Measurements from ENCODE around the gene OTOR. TPM values are rescaled to one million over a fixed set of nuclear protein-coding genes. Genes with fewer than 3 reads are reported as not detected.

OTOR gene
- total RNA-seq, 1 experiment from 2014 or later: not detected

DNA sequence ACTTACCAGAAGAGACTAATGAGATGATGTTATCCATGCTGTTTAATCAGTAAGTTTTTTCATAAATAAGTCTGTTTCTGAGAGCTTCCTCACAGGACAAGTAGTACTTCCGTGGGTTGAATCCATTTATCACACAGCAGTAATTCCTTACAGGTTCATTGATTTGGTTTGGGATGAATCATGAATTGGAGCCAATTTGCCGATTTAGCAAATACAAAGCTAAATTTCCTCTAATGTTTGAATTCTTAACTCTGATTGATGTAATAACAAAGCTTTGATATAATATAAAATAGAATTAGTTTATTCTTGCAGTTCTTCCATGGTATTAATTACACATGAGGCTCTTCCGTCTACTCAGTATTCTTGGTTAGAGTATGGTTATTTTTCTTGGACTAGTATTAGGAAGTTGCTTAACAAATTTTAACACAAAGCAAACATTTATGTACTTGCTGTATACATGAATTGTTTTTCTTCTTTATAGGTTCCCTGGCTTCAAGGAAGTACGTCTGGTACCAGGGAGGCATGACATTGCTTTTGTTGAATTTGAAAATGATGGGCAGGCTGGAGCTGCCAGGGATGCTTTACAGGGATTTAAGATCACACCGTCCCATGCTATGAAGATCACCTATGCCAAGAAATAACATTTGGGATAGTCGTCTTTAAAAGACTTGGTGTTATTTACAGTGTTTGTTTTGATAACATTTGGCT is 7.6 kb upstream of the OTOR start:
- Histone ChIP-seq H3K27me3 (no peaks in the 10 kb centered on the region), H3K9me3 (no peaks in the 10 kb centered on the region), H3K36me3 (peaks cover 18% of the 10 kb centered on the region), H3K4me3 (no peak overlapping the region)
- DNase-seq: no peak

DNA sequence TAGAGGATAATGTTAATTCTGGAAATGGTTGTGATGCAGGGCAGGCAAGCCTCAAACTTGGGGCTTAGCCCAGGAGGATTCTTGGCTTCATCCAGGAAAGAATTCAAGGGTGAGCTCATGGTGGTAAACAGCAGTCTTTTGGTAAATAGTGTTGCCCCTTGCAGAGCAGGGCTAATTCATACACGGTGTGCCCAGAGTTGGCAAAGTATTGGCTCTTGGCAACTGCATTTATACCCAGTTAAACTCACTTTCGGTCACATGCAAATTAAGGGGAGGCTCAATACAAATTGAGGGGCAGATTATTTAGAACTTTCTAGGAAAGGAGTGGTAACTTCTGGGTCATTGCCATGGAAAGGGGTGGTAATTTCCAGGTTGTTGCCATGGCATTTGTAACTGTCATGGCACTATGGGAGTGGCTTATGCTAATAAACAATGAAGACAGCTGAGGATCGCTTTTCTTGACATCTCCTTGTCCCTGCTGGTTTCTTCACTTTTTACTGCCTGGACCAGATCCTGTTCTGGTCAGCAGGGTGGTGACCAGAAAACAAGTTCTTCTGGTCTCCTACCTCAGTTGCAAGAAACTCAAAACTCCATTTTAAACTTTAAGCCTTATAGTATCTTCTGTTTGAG is 3.9 kb upstream of the OTOR start:
- Histone ChIP-seq H3K27me3 (no peaks in the 10 kb centered on the region), H3K9me3 (no peaks in the 10 kb centered on the region), H3K4me3 (no peak overlapping the region), H3K36me3 (peaks cover 9% of the 10 kb centered on the region; the same call in 1 of the 2 replicates)
- peak; percentile 22 for DNase-seq

DNA sequence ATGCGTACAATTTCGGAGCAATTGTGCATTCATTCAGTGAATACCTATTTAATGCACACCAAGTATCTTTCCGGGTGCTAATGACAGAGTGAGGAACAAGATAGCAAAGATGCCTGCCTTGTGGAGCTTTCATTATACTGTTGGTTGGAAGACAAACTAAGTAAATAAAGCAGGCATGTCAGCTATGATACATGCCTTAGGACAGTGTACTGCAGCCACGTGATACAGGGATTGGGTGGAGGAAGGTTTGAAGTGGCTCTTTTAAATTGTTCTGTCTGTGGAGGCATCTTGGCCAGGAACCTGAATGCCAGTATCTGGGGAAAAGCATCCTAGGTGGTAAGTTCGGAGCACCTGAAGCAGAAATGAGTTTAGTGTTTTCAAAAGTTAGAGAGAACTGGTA is 3.0 kb upstream of the OTOR start:
- H3K36me3 ChIP-seq: peaks cover 9% of the 10 kb centered on the region; the same call in 1 of the 2 replicates
- no peaks in the 10 kb centered on the region for H3K9me3 ChIP-seq
- H3K4me3 ChIP-seq: no peak overlapping the region
- DNase-seq: no peak
- H3K27me3 ChIP-seq: no peaks in the 10 kb centered on the region

DNA sequence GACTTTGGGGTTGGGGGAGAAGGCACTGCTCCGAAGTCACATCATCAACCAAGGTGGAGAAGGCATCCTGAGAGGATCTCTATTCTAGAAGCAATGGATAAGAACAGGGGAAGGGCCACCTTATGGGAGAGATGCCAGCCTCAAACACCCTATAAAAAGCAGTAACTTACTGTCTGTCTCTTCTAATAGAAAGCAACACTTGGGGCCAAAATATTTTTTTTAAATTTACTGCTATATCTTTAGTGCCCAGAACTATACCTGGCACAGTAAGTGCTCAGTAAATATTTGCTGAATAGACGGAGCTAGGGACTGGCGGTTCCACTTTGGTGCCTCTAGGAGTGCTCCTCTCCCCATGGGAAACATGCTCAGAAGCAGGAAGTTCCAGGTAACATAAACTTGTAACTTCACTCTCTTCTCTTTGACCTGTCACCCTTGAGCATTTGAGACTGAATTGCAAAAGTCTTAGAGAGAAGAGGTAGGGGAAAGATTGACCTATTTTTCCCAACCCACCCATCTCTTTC is 807 bp upstream of the OTOR start:
- Histone ChIP-seq H3K4me3 (no peak overlapping the region), H3K9me3 (no peaks in the 10 kb centered on the region), H3K27me3 (no peaks in the 10 kb centered on the region), H3K36me3 (no peaks in the 10 kb centered on the region)
- no peak for DNase-seq

DNA sequence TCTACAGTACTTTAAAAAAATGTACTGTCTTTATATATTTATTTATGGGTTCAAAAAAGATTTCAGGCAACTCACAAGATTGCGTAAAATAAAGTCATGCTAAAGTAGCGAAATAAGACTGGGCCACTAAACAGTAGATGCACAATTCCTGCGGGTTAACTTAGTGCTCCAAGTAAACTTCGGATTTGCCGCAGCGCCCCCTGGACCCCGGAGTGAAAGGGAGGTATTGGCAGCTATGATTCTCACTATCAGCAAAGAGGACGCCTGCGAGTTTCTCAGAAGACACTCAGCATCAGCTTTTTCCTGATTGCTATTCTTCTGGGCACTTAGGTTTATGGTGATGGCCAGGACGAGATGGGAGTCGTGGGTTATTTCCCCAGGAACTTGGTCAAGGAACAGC is 1.4 kb downstream of the OTOR start:
- Histone ChIP-seq H3K9me3 (no peaks in the 10 kb centered on the region), H3K36me3 (no peaks in the 10 kb centered on the region), H3K27me3 (no peaks in the 10 kb centered on the region), H3K4me3 (no peak overlapping the region)
- DNase-seq: no peak

DNA sequence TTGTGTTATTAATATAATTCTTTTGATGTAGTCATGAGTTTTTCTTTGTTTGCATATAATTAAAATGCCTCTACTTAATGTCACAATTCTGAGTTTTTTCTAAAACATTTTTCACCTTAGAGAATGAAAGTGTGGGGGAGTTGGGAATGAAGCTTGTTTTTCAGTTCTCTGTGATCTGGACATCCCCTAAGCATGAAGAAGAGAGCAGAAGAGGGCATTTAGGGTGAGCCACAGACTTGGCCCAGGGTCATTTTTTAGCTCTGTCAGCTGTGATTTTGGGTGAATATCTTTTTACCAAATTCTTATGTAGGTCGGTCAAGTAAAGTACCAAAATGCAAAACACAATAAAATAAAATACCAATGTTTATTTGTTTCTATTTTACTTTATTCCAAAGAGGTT is 3.9 kb downstream of the OTOR start:
- H3K4me3 ChIP-seq: no peak overlapping the region
- DNase-seq: no peak
- H3K27me3 ChIP-seq: no peaks in the 10 kb centered on the region
- no peaks in the 10 kb centered on the region for H3K36me3 ChIP-seq
- H3K9me3 ChIP-seq: no peaks in the 10 kb centered on the region

DNA sequence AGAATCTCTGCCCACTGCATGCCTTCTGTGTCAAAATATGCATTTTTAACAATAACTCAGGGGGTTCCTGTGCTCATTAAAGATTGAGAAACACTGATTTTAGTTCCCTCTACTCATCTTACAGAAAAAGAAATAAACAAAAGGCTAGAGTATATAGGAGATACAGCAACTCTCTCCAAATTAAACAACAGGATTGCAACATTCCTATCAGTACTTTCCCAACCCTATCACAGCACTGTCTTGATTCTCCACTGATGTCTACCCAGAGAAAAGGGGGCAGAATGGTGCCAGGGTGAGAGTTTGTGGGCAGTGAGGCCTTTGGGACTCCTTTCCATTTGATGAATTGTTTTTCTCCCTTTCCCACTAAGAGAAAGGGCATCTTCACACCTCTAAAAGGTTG is 4.7 kb downstream of the OTOR start:
- Histone ChIP-seq H3K9me3 (no peaks in the 10 kb centered on the region), H3K27me3 (no peaks in the 10 kb centered on the region), H3K4me3 (no peak overlapping the region), H3K36me3 (no peaks in the 10 kb centered on the region)
- no peak for DNase-seq

DNA sequence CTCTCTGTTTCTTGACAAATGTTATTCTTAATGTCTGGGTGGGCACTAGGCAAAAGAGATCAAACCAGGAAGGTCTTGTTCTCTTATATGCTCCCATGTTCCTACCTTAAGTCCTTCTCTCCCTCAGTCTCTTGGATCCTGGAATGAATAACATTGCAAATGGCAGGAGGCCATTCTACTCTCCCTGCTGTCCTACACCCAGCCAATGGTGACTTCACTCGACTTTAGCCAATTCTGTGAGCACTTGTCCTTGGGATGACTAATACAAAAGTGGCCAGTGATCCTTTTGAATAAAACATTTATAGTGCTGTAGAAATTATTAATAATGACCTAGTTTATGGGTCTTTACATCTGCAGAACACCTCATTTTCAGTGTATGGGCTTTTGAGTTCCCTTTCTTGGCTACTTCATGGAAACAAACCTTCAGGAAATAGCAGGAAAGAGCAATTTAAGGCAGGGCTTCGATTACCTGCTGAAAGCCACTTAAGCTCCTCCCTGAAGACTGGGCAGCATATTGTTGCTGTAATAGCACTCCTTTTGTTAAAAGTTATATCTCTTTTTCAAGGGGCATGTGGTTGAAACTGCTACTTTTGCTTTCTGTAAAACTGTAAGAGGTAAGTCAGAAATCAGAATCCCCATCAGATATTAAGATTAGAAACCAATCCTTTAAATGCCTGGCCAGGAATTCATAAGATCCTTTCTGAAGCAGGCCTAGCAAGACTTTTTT is 10.5 kb downstream of the OTOR start:
- no peaks in the 10 kb centered on the region for H3K9me3 ChIP-seq
- no peak for DNase-seq
- H3K27me3 ChIP-seq: no peaks in the 10 kb centered on the region
- H3K4me3 ChIP-seq: no peak overlapping the region
- H3K36me3 ChIP-seq: no peaks in the 10 kb centered on the region

DNA sequence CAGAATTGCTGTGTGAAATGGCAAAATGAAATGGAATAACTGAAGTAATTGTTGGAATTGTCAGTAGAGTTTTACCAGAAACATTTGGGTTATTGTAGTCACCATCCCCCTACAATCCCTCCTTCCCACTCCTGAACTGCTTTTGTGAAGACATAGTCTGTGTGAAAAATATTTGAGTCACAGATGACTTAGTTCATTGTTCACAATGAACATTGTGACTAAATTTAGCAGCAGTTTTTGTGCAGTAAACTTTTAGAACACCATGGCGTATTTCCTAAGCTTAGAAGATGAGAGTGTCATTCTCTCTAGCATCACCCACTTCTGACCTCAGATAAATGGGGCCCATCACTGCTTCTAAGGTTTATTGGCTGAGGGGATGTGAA is 11.0 kb downstream of the OTOR start:
- DNase-seq: no peak
- Histone ChIP-seq H3K36me3 (no peaks in the 10 kb centered on the region), H3K4me3 (no peak overlapping the region), H3K9me3 (no peaks in the 10 kb centered on the region), H3K27me3 (no peaks in the 10 kb centered on the region)

DNA sequence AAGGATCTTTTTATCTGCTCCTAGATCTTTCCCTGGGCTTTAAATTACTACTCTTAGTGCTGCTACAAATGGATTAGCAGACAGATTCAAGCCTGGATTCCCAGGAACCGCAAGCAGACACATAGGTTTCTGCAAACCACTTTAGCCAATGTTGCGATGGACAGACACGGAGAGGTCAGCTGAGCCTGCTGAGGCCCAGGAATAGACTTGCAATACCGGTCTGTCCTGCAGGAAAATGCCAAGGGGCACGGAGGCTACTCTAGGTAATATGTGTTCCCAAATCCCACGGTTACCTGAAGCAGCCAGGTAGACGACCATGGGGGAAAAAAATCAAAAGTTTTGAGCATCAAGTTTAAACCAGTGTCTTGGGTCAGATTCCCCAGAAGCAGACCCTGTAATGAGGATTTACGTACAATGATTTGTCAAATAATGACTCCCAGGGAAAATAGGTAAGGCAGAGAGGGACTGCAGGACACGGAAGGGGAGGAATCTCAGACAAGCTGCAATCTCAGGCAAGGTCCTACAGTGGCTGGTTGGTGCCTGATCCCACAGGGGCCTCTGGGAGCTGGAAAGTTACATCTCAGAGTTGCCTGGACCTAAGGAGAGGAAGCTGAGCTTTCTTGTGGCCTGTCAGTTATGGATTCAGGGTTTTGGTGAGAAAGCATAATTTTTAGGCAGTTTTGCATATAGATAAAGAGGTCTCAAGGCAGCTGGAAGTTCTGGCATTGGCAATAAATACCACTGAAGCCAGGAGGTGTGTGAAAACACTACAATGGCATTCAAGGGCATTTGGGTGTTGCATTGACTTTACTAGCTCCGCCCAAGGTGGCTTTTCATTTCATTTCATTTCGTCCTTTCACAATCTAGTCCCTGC is 12.5 kb downstream of the OTOR start:
- DNase-seq: no peak
- Histone ChIP-seq H3K27me3 (no peaks in the 10 kb centered on the region), H3K4me3 (no peak overlapping the region), H3K36me3 (no peaks in the 10 kb centered on the region), H3K9me3 (no peaks in the 10 kb centered on the region)

DNA sequence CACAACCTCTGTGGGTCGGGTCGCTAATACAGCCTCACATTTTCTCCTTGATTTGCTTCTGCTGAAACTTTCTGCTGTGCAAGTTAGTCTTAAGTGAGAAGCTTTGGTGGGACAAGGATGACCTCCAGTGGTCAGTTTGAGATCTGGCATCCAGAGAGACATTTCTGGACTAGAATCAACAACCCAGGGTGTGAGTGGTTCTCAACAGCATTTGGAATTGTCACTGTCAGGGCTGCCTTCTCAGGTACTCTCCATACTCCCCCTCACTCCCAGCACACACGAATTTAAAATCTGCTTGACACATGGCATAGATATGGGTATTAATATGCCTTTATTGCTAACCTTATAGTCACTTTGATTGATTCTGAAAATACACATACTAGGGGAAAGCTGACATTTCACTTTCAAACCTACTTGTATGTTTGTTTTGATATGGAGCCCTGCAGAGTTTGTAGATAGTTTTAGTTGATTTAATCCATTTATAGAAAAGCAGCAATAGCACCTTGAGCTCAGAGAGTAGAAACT is 13.2 kb downstream of the OTOR start:
- Histone ChIP-seq H3K9me3 (no peaks in the 10 kb centered on the region), H3K4me3 (no peak overlapping the region), H3K27me3 (no peaks in the 10 kb centered on the region), H3K36me3 (no peaks in the 10 kb centered on the region)
- DNase-seq: peak; percentile 6

DNA sequence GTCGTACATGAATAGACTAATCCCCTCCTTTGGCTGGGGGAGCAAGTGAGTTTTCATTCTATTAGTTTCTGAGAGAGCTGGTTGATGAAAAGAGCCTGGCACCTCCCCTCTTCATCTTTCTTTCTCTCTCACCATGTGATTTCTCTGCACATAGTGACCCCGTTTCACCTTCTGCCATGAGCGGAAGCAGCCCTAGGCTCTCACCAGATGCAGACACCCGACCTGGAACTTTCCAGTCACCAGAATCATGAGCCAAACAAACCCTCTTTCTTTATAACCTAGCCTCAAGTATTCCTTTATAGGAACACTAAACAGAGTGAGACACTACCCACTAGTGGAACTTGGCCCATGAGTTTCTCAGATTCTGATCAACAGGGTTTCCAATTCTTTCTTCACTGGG is 16.4 kb downstream of the OTOR start:
- H3K36me3 ChIP-seq: no peaks in the 10 kb centered on the region
- H3K9me3 ChIP-seq: no peaks in the 10 kb centered on the region
- no peak for DNase-seq
- no peaks in the 10 kb centered on the region for H3K27me3 ChIP-seq
- H3K4me3 ChIP-seq: no peak overlapping the region

DNA sequence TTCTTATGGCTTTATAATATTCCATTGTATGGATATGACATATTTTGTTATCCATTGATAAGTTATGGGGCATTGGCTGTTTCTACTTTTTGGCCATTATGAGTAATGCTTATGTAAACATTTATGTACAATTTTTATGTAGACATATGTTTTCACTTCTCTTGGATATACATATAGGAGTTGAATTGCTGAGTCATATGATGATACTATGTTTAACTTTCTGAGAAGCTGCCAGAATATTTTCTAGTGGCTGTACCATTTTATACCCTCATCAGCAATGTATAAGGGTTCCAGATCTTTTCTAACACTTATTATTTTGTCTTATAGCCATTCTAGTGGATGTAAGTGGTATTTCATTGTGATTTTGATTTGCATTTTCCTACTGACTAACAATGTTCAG is 23.1 kb downstream of the OTOR start:
- Histone ChIP-seq H3K36me3 (no peaks in the 10 kb centered on the region), H3K9me3 (no peaks in the 10 kb centered on the region), H3K4me3 (no peak overlapping the region), H3K27me3 (no peaks in the 10 kb centered on the region)
- no peak for DNase-seq

DNA sequence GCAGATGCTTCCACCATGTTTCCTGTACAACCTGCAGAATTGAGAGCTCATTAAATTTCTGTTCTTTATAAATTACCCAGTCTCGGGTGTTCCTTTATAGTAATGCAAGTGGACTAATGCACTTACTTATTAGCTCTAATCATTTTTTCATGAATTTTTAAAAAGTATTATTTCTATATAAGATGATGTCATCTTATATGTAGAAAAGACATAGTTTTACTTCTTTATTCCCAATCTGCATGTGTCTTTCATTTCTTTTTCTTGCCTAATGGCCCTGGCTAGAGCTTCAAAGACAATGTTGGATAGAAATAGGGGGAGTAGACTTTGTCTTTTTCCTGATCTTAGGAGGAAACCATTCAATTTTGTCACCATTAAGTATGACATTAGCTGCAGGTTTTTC is 27.8 kb downstream of the OTOR start:
- Histone ChIP-seq H3K27me3 (no peaks in the 10 kb centered on the region), H3K36me3 (no peaks in the 10 kb centered on the region), H3K4me3 (no peak overlapping the region), H3K9me3 (no peaks in the 10 kb centered on the region)
- no peak for DNase-seq

DNA sequence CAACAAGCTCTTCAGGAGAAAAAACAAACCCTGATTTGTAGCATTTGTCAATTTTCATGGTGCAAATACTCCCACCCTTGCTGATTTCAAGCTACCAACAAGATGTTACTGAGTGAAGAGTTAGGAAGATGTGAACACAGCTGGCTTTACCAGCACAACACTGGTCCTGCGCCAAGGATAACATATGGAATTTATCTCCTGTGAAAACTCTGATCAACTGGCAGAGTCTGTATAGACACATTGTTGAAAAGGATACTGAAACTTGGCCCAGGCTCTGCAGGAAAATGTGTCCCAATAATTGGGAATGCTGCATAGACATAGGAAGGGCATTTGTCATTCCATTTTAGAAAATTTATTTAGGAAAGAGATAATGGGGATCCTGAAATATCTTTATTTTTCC is 29.0 kb downstream of the OTOR start:
- Histone ChIP-seq H3K9me3 (no peaks in the 10 kb centered on the region), H3K36me3 (no peaks in the 10 kb centered on the region), H3K4me3 (no peak overlapping the region), H3K27me3 (no peaks in the 10 kb centered on the region)
- DNase-seq: no peak

DNA sequence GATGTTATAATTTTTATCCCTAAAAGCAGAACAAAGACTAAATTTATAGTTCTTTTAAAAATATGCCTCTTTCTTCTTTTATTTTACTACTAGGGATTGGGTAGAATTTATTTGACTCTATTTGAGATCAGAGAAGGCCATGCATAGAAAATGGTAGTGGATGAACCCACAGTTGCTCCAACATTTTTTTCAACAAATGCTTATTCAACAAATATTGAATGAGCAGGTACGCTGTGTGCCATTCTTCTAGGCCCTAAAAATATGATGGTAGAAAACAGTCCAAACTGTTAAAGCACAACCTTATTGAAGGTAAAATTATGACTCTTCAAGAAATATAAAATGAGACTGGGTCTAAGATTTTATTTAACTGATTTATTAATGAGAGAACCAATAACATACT is 30.0 kb downstream of the OTOR start:
- H3K4me3 ChIP-seq: no peak overlapping the region
- no peaks in the 10 kb centered on the region for H3K9me3 ChIP-seq
- H3K36me3 ChIP-seq: no peaks in the 10 kb centered on the region
- no peak for DNase-seq
- no peaks in the 10 kb centered on the region for H3K27me3 ChIP-seq

DNA sequence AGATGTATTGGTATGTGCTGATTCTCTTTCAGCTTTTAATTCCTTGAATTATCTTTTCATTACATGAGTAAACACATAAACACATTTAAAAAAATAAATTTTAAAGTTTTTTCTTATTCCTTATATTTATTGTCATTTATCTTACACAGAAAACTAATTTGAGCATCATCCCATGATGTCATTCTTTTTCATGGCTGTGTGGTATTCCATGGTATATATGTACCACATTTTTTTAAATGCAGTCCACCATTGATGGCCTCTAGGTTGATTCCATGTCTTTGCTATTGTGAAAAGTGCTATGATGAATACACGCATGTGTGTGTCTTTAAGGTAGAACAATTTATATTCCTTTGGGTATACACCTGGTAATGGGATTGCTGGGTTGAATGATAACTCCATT is 33.3 kb downstream of the OTOR start:
- H3K27me3 ChIP-seq: no peaks in the 10 kb centered on the region
- DNase-seq: no peak
- no peak overlapping the region for H3K4me3 ChIP-seq
- no peaks in the 10 kb centered on the region for H3K36me3 ChIP-seq
- H3K9me3 ChIP-seq: no peaks in the 10 kb centered on the region
